ENCODE results near the gene MLH1. TPM values are rescaled to one million over a fixed set of nuclear protein-coding genes. Genes with fewer than 3 reads are reported as not detected.

MLH1 gene
- total RNA-seq, 4 donors from 2014 or later, result 19.4 to 38.0 (median 27.8) TPM

GRCh38 chr3:37025561-37026335, 32.4 kb downstream of the MLH1 start:
- peaks cover 0 to 28% (median 12%) of the 10 kb centered on the region in 4 donors for H3K36me3 ChIP-seq
- TF ChIP-seq EP300 (IDR thresholded peaks at IDR 0.05; ENCODE audit: low read depth) (no peak), POLR2A (IDR thresholded peaks at IDR 0.05) (no peak), POLR2AphosphoS5 (IDR thresholded peaks at IDR 0.05) (no peak)
- TF ChIP-seq, protein P1, sequence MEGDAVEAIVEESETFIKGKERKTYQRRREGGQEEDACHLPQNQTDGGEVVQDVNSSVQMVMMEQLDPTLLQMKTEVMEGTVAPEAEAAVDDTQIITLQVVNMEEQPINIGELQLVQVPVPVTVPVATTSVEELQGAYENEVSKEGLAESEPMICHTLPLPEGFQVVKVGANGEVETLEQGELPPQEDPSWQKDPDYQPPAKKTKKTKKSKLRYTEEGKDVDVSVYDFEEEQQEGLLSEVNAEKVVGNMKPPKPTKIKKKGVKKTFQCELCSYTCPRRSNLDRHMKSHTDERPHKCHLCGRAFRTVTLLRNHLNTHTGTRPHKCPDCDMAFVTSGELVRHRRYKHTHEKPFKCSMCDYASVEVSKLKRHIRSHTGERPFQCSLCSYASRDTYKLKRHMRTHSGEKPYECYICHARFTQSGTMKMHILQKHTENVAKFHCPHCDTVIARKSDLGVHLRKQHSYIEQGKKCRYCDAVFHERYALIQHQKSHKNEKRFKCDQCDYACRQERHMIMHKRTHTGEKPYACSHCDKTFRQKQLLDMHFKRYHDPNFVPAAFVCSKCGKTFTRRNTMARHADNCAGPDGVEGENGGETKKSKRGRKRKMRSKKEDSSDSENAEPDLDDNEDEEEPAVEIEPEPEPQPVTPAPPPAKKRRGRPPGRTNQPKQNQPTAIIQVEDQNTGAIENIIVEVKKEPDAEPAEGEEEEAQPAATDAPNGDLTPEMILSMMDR (IDR thresholded peaks at IDR 0.05), result no peak
- no peaks in the 10 kb centered on the region for H3K27me3 ChIP-seq
- intact Hi-C loops (cut with DNase I; ENCODE audit: low total_unique reads), result no loop called here
- no peaks in the 10 kb centered on the region for H3K4me1 ChIP-seq
- no peaks in the 10 kb centered on the region for H3K9me3 ChIP-seq
- WGBS, 2 donors (ENCODE audit: low coverage in 1 of 2), result 96% methylated on average over 3 of the region's 3 CpGs; no CpG with 5 or more reads in 1 of the 2 donors
- no peak overlapping the region for H3K27ac ChIP-seq
- H3K4me3 ChIP-seq, result no peak overlapping the region
- no peak for DNase-seq
- in situ Hi-C loops (cut with MboI; ENCODE audit: low pct_ligation_motif_present in 1 of 4, low pct_unique_long_range_greater_than_20kb in 1 of 4, low sequenced_read_pairs in 3 of 4), result loop anchor here (10.0 to 25.0 kb wide), 2 partner anchors 187 to 189 kb away; no protein-coding TSS in a partner anchor

DNA sequence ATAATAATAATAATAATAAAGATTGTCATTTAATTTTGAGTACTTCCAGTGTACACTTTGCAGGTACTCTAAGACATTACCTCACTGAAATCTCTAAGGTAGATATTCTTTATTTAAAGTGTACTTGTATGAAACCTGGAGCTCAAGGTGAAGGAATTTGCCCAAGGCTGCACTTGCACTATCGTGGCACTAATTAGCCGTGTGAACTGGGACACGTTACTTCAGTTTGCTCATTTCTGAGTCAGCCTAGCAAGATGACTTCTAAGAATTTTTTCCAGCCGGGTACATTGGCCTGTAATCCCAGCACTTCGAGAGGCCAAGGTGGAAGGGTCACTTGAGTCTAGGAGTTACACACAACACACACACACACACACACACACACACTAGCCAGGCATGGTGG, 33.5 kb downstream of the MLH1 start:
- no peak for TF ChIP-seq POLR2A (IDR thresholded peaks at IDR 0.05)
- no peak for TF ChIP-seq EP300 (IDR thresholded peaks at IDR 0.05; ENCODE audit: low read depth)
- no peak for TF ChIP-seq POLR2AphosphoS5 (IDR thresholded peaks at IDR 0.05)
- TF ChIP-seq, protein P1 (IDR thresholded peaks at IDR 0.05), result no peak
- H3K36me3 ChIP-seq, result peaks cover 0 to 28% (median 7%) of the 10 kb centered on the region in 4 donors
- H3K27ac ChIP-seq, result no peak overlapping the region
- H3K27me3 ChIP-seq, result no peaks in the 10 kb centered on the region
- H3K4me3 ChIP-seq, result no peak overlapping the region
- DNase-seq, result no peak
- intact Hi-C loops (cut with DNase I; ENCODE audit: low total_unique reads) (no loop called here), in situ Hi-C loops (cut with MboI; ENCODE audit: low pct_ligation_motif_present in 1 of 4, low pct_unique_long_range_greater_than_20kb in 1 of 4, low sequenced_read_pairs in 3 of 4) (loop anchor here (10.0 to 25.0 kb wide), 2 partner anchors 185 to 188 kb away; no protein-coding TSS in a partner anchor)
- no peaks in the 10 kb centered on the region for H3K4me1 ChIP-seq
- no peaks in the 10 kb centered on the region for H3K9me3 ChIP-seq
- WGBS, 2 donors (ENCODE audit: low coverage in 1 of 2), result 97% methylated on average over 5 of the region's 5 CpGs; no CpG with 5 or more reads in 1 of the 2 donors

DNA sequence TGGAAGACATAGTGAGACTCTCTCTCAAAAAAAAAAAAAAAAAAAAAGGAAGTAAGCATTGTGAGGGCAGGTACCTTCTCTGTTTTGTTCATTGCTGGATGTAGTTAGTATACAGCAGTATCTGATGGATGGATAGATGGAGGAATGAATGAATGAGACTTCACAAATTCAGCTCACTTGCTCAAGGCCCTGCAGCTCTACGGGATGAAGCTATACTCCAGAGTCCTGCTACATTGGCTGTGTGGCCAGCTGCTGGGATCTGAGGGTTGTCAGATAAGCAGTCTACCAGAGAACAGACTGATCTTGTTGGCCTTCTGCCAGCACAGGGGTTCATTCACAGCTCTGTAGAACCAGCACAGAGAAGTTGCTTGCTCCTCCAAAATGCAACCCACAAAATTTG, 35.0 kb downstream of the MLH1 start:
- no peak overlapping the region for H3K27ac ChIP-seq
- intact Hi-C loops (cut with DNase I; ENCODE audit: low total_unique reads), result no loop called here
- H3K9me3 ChIP-seq, result no peaks in the 10 kb centered on the region
- WGBS, 2 donors (ENCODE audit: low coverage in 1 of 2), result 83% methylated on average over 1 of the region's 1 CpG; no CpG with 5 or more reads in 1 of the 2 donors
- in situ Hi-C loops (cut with MboI; ENCODE audit: low pct_ligation_motif_present in 1 of 4, low pct_unique_long_range_greater_than_20kb in 1 of 4, low sequenced_read_pairs in 3 of 4), result loop anchor here (10.0 to 25.0 kb wide), 2 partner anchors 184 to 186 kb away; no protein-coding TSS in a partner anchor
- no peak overlapping the region for H3K4me3 ChIP-seq
- no peaks in the 10 kb centered on the region for H3K27me3 ChIP-seq
- peaks cover 0 to 29% (median 3%) of the 10 kb centered on the region in 4 donors for H3K36me3 ChIP-seq
- H3K4me1 ChIP-seq, result no peaks in the 10 kb centered on the region
- TF ChIP-seq, protein P1 (IDR thresholded peaks at IDR 0.05), result no peak
- TF ChIP-seq POLR2A (IDR thresholded peaks at IDR 0.05), result no peak
- DNase-seq, result no peak

GRCh38 chr3:37029111-37029510, 35.8 kb downstream of the MLH1 start:
- Histone ChIP-seq H3K4me1 (no peaks in the 10 kb centered on the region), H3K4me3 (no peak overlapping the region), H3K27ac (no peak overlapping the region), H3K36me3 (peaks cover 0 to 21% (median 3%) of the 10 kb centered on the region in 4 donors), H3K27me3 (no peaks in the 10 kb centered on the region), H3K9me3 (no peaks in the 10 kb centered on the region)
- intact Hi-C loops (cut with DNase I; ENCODE audit: low total_unique reads), result no loop called here
- whole genome bisulfite sequencing, 2 donors (ENCODE audit: low coverage in 1 of 2), result 90 to 94% methylated on average over 1 of the region's 1 CpG
- in situ Hi-C loops (cut with MboI; ENCODE audit: low pct_ligation_motif_present in 1 of 4, low pct_unique_long_range_greater_than_20kb in 1 of 4, low sequenced_read_pairs in 3 of 4), result loop anchor here (10.0 to 25.0 kb wide), 2 partner anchors 183 to 186 kb away; no protein-coding TSS in a partner anchor
- no peak for DNase-seq
- TF ChIP-seq EP300 (IDR thresholded peaks at IDR 0.05; ENCODE audit: low read depth) (no peak), POLR2A (IDR thresholded peaks at IDR 0.05) (no peak), POLR2AphosphoS5 (IDR thresholded peaks at IDR 0.05) (no peak)
- TF ChIP-seq, protein P1 (IDR thresholded peaks at IDR 0.05), result no peak

All from transverse colon (tissue), 4 donors.